ENCODE data around the gene PRSS53.

GRCh38 chr16:31108035-31108793 lies 19.5 kb upstream of the PRSS53 start, which contains the start of gene BCKDK:
- TF ChIP-seq CTCF (IDR thresholded peaks at IDR 0.05) (no peak), POLR2AphosphoS5 (IDR thresholded peaks at IDR 0.05; ENCODE audit: low read depth, low read length) (peak; percentile 46)
